ENCODE data around the gene IFFO2.

DNA sequence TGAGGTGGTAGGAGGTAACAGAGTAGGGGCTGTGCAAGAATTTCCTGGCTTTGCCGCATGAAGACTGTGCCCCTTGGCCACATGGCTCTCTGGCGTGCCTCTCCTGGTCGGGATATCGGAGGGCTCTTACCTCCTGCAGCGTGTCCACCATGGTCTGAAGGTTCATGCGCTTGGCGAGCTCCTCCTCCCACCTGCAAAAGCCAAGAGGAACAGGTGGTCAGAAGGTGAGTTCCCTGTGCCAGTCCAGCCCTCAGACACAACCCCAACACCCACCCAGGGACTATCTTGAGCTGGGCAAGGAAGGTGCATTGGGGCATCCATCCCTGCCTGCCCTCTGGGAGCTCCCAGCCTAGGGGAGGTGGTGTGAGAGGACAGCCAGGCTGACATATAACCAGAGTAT is 35.5 kb downstream of the IFFO2 start:
- TF ChIP-seq CTCF (IDR thresholded peaks at IDR 0.05; ENCODE audit: low read length) (no peak), EZH2phosphoT487 (IDR thresholded peaks at IDR 0.05; ENCODE audit: low read length) (no peak), EZH2 (optimal IDR thresholded peaks at IDR 0.05; ENCODE audit: low read depth, low read length) (no peak)

Measured in MM.1S (cell line).